NB4 (cell line): ENCODE data around the gene CLMP.
"Not testable (repeated sequence)": the region's sequence is repeated elsewhere in the genome, so short reads cannot be mapped to it uniquely, and the experiment has no call there.

ENCODE experiments used
- DNase-seq: peaks from one replicate; pipeline ENCODE4 v3.0.0; 2010; ENCODE audit warnings: low read depth
- H3K4me3 ChIP-seq: one replicate; pipeline ENCODE4 v1.5.1; 2011; ENCODE audit warnings: mild to moderate bottlenecking, low read depth, low read length, moderate library complexity
- MYC ChIP-seq: IDR thresholded peaks from 2 replicates; pipeline ENCODE4 v1.6.1; 2011; ENCODE audit warnings: low read depth, low read length
- POLR2A ChIP-seq: IDR thresholded peaks from 2 replicates; pipeline ENCODE4 v1.6.1; 2011; ENCODE audit warnings: mild to moderate bottlenecking; ENCODE audit not compliant: insufficient read length; ENCODE audit errors: extremely low read depth
- TF ChIP-seq, protein P1 (sequence below): IDR thresholded peaks from 2 replicates; pipeline ENCODE4 v1.6.1; 2011; ENCODE audit warnings: low read depth, low read length
- TF ChIP-seq, protein P2 (sequence below): IDR thresholded peaks from one replicate; pipeline ENCODE4 v1.5.1; 2012; ENCODE audit warnings: low read depth, low read length

The CLMP gene

DNA sequence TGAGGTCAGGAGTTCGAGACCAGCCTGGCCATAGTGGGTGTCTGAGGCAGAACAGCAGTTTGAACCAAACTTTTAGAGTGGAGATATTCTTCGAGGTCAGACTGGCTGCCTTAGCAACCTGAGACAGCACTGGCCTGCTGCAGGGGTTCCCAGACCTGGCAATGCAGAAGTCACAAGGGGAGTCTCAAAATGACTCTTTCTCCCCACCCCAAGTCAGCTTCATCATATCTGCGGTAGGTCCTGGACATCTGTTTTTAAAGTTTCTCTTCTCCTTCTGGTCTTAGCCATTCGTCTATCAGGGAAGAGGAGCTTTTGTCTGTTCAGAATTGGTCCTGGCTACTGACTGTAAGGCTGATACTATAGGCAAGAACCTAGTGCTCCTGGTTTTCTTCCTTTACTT is 14.5 kb upstream of the CLMP start:
- no peak overlapping the region for H3K4me3 ChIP-seq
- TF ChIP-seq, protein P1, sequence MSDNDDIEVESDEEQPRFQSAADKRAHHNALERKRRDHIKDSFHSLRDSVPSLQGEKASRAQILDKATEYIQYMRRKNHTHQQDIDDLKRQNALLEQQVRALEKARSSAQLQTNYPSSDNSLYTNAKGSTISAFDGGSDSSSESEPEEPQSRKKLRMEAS: no peak
- TF ChIP-seq MYC (no peak), POLR2A (no peak)
- TF ChIP-seq, protein P2, sequence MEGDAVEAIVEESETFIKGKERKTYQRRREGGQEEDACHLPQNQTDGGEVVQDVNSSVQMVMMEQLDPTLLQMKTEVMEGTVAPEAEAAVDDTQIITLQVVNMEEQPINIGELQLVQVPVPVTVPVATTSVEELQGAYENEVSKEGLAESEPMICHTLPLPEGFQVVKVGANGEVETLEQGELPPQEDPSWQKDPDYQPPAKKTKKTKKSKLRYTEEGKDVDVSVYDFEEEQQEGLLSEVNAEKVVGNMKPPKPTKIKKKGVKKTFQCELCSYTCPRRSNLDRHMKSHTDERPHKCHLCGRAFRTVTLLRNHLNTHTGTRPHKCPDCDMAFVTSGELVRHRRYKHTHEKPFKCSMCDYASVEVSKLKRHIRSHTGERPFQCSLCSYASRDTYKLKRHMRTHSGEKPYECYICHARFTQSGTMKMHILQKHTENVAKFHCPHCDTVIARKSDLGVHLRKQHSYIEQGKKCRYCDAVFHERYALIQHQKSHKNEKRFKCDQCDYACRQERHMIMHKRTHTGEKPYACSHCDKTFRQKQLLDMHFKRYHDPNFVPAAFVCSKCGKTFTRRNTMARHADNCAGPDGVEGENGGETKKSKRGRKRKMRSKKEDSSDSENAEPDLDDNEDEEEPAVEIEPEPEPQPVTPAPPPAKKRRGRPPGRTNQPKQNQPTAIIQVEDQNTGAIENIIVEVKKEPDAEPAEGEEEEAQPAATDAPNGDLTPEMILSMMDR: no peak
- DNase-seq: no peak

DNA sequence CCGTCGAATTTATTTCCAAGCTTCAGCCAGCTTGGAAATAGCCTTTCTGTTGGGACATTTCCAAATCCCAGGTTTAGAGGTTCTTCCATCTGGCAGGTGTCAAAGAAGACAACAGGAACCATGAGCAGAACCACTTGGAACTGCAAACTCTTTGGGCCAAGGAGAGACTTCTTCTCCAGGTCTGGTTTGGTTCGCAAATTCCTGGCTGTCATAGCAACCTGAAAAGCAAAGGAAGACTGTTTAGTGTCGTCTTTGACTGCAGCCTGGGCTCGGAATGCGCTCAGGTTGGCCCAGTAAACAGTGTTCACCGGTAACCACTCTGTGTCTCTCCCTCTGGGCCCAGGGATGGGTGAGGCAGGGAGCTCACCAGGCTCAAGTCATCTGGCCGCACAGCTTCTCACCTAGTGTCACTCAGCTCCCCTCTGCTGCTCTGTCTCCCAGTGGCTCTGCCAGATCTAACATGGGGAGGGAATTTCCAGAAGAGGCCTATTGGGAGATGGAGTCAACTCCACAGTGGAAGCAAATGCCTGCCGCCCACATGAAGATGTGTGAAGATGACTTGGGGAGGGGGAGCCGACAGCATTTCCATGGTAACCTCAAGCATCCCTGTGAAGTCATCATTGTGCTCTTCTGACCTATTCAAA is 11.9 kb upstream of the CLMP start:
- no peak for DNase-seq
- TF ChIP-seq MYC (no peak), POLR2A (no peak)
- TF ChIP-seq, protein P1: no peak
- TF ChIP-seq, protein P2: no peak
- H3K4me3 ChIP-seq: no peak overlapping the region

DNA sequence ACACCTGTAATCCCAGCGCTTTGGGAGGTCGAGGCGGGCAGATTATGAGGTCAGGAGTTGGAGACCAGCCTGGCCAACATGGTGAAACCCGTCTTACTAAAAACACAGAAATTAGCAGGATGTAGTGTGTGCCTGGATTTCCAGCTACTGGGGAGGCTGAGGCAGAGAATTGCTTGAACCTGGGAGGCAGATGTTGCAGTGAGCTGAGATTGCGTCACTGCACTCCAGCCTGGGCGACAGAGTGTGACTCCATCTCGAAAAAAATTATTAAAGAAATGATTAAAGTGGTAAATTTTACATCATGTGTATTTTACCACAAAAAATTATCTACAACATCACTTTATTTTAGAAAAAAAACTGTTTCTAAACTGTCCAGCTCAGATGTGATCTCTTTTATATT is 11.0 kb upstream of the CLMP start:
- not testable (repeated sequence) for DNase-seq, H3K4me3 ChIP-seq

DNA sequence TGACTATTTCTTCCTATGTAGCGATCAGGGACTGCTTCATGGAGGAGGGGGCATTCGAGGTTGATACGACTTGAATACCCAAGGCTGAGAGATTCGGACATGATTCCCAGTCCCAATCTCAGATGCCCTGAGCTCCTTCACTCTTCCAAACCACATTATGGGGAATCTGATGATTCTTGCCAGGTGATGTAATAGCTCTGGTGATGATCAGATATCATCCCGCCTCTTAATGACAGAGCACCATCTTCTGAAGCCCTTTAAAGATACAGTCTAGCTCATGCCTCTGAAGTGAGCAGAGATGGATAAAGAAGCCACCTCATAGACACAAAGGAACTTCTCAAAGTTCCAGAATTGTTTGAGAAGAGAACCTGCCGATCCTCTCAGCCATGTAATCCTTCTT is 8.9 kb upstream of the CLMP start:
- H3K4me3 ChIP-seq: no peak overlapping the region
- no peak for DNase-seq
- TF ChIP-seq POLR2A: no peak
- TF ChIP-seq, protein P1: no peak
- TF ChIP-seq, protein P2: no peak
- TF ChIP-seq MYC: no peak

DNA sequence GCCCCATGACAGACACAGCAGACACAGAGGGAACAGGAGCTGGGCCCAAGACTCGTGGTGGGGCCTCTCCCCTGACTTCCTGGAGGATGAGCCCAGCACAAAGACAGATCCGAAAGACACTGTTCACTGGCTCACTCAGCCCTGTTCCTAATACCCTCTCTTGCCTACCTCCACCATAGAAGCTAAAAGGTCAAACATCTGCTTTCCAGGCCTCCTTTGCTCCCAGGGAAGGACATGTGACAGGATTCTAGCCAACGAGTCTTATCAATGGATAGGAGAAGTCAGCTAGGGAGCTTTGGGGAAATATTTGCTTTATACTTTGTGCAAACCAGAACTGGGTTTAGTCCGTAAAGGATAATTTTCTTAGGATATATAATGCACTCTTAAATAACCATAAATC is 8.4 kb upstream of the CLMP start:
- DNase-seq: no peak
- TF ChIP-seq, protein P2: no peak
- TF ChIP-seq, protein P1: no peak
- TF ChIP-seq MYC (no peak), POLR2A (no peak)
- no peak overlapping the region for H3K4me3 ChIP-seq

DNA sequence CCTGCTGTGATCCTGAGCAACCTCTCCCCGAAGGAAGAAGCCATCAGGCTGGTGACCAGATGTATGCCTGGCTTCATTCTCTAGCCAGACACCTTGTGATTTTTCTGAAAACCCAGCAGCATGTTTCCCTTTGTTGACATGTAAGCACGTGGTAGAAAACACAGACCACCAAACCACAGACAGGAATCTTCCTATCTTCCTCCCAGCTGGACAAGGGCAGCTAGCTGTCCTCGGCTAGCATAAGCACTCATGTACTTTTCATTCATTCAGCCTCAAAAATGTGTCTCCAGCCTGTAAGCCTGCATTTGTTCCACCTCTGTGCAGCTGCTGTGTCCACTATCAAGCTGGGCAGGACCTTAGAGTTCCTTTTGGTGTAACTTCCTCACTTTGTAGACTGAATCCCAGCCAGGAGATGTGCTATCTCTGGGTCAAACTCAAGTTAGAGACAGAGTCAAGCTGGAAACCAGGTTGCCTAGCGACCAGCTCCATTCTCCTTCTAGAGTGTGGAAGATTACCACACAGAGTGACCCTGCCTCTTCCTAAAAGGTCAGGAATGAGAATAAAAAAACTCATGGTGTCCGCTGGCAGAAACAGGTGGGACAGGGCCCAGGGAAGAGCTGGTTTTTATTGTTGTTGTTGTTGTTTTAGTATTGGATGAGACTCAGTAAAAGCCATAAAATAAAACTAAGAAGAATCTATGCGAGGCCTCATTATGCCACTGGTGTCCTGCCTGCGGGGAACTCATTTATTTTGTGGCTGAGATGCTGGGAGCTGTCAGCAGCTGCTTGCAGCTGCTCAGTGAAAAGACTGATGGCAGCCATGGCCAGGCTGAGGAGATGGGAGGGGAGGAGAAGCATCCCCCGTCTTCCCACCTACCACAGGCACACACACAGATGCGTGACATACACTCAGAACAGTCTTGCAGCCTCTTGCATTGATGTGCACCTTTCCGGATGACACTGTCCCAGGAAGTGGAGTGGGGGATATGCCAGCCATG is 7.4 kb upstream of the CLMP start:
- no peak overlapping the region for H3K4me3 ChIP-seq
- no peak for TF ChIP-seq POLR2A
- TF ChIP-seq, protein P1: peak; percentile 68
- no peak for TF ChIP-seq MYC
- DNase-seq: no peak
